GM18498 (cell line): ENCODE measurements around the gene IL5RA.

ENCODE experiments used
- ATAC-seq: cut with Tn5 transposase; IDR thresholded peaks from one replicate; pipeline ENCODE4 v1.9.1; 2021; ENCODE audit warnings: mild to moderate bottlenecking, moderate library complexity; ENCODE audit not compliant: unreplicated experiment

IL5RA gene

DNA sequence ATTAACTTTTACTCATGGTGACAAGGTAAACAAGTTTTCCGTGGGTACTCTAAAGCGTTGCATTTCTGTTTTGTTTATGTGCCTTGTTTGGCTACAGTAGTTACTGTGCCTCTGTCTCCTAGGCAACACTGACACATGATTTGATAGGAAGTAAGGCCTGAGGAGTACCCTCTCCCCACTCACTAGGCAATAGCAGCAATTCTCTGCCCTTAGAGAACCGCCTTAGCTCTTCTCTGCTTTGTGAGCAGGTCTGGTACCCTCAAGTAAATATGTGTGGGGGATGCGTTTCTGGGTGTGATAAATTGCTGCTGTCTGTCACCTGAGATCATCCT, at the start of gene IL5RA:
Gene IL5RA (minus strand): TSS at position 76 of the 332 bp plus-strand sequence. CDS start 5,390 bp downstream, outside the sequence.
- peak; percentile 53 for ATAC-seq

GRCh38 chr3:3157484-3157883, 47.3 kb upstream of the IL5RA start:
- ATAC-seq = no peak

- ATAC-seq = no peak
Observed at GRCh38 chr3:3154879-3155610, 44.9 kb upstream of the IL5RA start.

- ATAC-seq = no peak
Observed at GRCh38 chr3:3151513-3151912, 41.3 kb upstream of the IL5RA start.

GRCh38 chr3:3149560-3149959, 39.4 kb upstream of the IL5RA start:
- ATAC-seq = no peak

- ATAC-seq = no peak
Observed at GRCh38 chr3:3145831-3146230, 35.7 kb upstream of the IL5RA start.

DNA sequence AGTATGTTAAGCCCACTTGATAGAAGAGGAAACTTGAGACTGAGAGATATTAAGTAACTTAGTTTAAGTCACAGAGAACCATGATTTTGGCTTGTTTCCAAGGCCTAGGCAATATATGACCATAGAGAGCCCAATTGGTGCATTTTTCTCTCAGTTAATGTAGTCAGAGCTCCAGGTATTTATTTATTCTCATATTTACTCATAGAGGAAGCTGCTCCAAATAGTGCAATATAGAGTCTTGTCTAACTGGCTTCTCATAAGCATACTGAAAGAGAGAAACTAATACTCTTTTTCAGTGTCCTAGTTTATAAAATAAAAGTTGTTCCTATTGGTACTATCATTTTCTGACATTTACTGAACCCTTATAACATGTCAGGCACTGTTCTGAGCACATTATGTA, 31.8 kb upstream of the IL5RA start:
- no peak for ATAC-seq

GRCh38 chr3:3137526-3137925, 27.4 kb upstream of the IL5RA start:
- no peak for ATAC-seq

DNA sequence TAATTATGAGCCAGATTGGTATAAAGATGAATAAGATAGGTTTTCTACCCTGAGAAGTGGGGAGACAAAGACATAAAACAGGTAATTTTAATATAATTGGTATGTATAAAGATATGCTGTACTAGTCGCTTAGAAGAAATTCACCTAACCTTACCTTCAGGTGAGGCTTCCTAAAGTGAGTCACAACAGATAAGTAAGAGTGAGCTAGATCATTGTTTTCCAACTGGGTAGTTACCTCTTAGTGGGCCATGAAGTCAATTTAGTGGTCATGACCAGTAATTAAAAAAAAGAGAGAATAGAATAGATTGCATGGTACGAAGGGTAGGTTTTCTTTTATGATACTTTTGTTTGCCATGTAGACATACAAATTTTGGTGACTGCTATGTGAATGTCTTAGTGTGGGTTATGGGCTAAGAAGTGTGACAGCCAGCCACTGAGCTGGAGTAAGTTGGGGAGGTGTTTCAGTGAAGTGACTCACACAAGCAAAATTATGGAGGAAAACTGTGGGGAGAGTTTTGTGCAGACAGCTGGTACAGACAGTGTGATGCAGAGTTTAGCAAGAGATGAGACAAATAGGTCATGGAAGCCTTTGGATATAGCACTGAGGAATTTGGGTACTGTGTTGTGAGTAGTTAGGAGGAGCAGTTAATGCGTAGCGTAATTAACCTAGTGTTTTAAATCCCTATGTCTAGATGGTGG, 24.7 kb upstream of the IL5RA start:
- ATAC-seq = no peak

DNA sequence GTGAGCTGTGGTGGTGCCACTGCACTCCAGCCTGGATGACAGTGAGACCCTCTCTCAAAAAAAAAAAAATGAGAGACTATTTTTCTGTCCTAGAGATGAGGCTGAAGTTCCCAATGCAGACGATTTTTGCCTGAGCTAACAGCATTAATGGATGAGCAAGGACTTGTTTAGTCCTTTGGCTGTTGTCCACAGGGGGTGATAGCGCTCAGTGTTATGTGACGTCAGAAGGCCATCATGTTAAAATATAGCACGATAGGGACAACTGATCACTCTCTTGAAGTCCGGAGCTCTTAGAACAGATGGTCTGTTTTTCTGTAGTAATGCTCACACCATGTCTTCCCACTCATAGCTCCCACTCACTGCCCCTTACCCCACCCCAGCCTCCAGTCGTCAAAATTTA, 23.3 kb upstream of the IL5RA start:
- no peak for ATAC-seq

- no peak for ATAC-seq
Observed at GRCh38 chr3:3129579-3129978, 19.4 kb upstream of the IL5RA start.

GRCh38 chr3:3127432-3128010, 17.3 kb upstream of the IL5RA start:
- ATAC-seq = peak; percentile 29

DNA sequence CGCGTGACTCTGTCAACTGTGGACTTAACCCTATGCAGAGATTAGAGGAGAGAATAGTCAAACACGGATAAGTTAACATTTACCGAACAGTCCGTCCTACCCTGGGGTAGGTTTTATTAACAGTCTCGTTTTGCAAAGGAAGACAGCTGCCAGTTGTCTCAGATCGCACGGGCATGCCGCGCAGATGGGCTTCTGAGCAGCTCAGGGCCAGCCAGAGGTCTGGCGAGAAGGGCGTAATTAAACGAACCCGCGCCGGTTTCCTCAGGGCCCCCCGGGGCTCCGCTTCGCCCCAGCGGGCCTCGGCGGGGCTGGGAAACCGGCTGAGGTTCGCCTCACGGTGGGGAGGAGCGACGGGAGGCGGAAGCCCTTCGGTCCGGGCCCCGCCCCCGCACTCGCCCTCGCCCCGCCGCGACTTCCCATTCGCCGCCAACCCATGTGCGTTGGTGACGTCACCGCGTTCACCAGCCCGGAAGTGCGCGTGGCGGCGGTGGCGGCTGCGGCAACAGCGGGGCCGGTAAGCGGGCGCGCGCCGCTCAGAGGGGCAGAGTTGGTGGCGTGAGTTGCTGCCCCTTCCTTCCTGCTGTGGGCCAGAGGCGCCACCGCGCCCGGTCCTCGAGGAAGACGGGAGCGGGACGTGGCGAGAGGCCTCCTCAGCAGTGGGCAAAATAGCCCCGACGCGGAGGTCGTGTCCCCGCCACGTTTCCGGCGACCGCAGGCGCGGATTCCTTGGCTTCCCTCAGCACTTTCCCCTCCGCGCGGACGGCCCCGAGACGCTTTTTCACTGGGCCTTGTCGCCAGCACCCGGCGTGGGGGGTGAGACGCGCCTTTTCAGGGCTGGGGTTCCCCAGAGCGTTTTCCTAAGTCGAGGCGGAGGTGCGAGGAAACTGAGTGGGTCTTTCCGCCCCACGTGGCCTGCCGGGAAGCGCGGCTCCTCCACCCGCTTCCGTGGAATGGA, 16.6 kb upstream of the IL5RA start, which contains the start of gene TRNT1:
Gene TRNT1 (plus strand): TSS at position 464 of the 955 bp plus-strand sequence. CDS start 2,101 bp downstream, outside the sequence.
- ATAC-seq = peak; percentile 97

- no peak for ATAC-seq
Observed at GRCh38 chr3:3125977-3126376, 15.8 kb upstream of the IL5RA start.

GRCh38 chr3:3119393-3119851, 9.2 kb upstream of the IL5RA start:
- ATAC-seq = no peak

DNA sequence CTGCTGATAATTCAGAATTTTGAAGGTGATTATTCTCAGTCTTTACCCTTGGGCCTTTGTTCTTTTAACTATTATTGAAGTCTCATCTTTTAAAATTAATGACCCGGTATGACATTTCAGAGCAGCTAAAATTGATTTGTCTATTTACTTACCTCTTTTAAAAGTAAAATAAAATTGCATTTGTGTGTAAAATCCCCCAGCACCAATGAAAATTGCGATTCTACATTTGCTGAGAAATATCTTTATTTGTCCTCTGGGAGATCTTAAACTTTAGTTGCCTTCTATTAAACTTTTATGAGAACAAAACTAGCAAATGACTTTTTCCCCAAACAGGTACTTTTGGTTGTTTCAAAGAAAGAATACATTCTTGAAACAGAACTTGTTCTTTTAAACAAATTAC, 7.5 kb upstream of the IL5RA start:
- no peak for ATAC-seq

GRCh38 chr3:3113042-3113709, 3.0 kb upstream of the IL5RA start:
- ATAC-seq = no peak

- peak; percentile 36 for ATAC-seq
Observed at GRCh38 chr3:3110749-3111361, 681 bp upstream of the IL5RA start.

- peak; percentile 80 for ATAC-seq
Observed at GRCh38 chr3:3109407-3110298, 521 bp downstream of the IL5RA start.
